Adipocyte (in vitro differentiated cells): Measurements from ENCODE around the gene CX3CR1.

Experiments used
- DNase-seq: peaks from one replicate; pipeline ENCODE4 v3.0.0-alpha.2; 2015; ENCODE audit warnings: low read depth
- H3K27me3 ChIP-seq: replicated peaks from 2 replicates; pipeline ENCODE4 v1.7.0; 2013; ENCODE audit warnings: mild to moderate bottlenecking, low read length, moderate library complexity; ENCODE audit not compliant: control insufficient read depth, insufficient read depth
- H3K36me3 ChIP-seq: 2 replicates; pipeline ENCODE4 v1.7.0; 2013; ENCODE audit warnings: low read length, mild to moderate bottlenecking, moderate library complexity; ENCODE audit not compliant: control insufficient read depth, insufficient read depth, severe bottlenecking
- H3K4me1 ChIP-seq: 2 replicates; pipeline ENCODE4 v1.7.0; 2013; ENCODE audit warnings: mild to moderate bottlenecking, low read length, moderate library complexity; ENCODE audit not compliant: control insufficient read depth, insufficient read depth
- H3K4me3 ChIP-seq: 2 replicates; pipeline ENCODE4 v1.7.0; 2013; ENCODE audit warnings: mild to moderate bottlenecking, low read length, moderate library complexity
- H3K9ac ChIP-seq: 2 replicates; pipeline ENCODE4 v1.7.0; 2013; ENCODE audit warnings: mild to moderate bottlenecking, low read length, moderate library complexity
- H3K9me3 ChIP-seq: 2 replicates; pipeline ENCODE4 v1.7.0; 2013; ENCODE audit warnings: mild to moderate bottlenecking, low read length, moderate library complexity; ENCODE audit not compliant: control insufficient read depth

The CX3CR1 gene

GRCh38 chr3:39276746-39277145 is 3.1 kb downstream of the CX3CR1 start:
- no peak for DNase-seq
- Histone ChIP-seq H3K9me3 (no peaks in the 10 kb centered on the region), H3K36me3 (no peaks in the 10 kb centered on the region), H3K4me3 (no peak overlapping the region), H3K27me3 (peaks cover 34% of the 10 kb centered on the region), H3K9ac (no peak overlapping the region), H3K4me1 (peaks cover 4% of the 10 kb centered on the region)

- Histone ChIP-seq H3K9me3 (no peaks in the 10 kb centered on the region), H3K9ac (no peak overlapping the region), H3K4me3 (no peak overlapping the region), H3K36me3 (no peaks in the 10 kb centered on the region), H3K4me1 (peaks cover 4% of the 10 kb centered on the region), H3K27me3 (peaks cover 40% of the 10 kb centered on the region)
- no peak for DNase-seq
These were observed 3.8 kb downstream of the CX3CR1 start for GRCh38 chr3:39275963-39276593.

- Histone ChIP-seq H3K9me3 (no peaks in the 10 kb centered on the region), H3K4me1 (peaks cover 4% of the 10 kb centered on the region), H3K9ac (no peak overlapping the region), H3K27me3 (peaks cover 47% of the 10 kb centered on the region), H3K36me3 (no peaks in the 10 kb centered on the region), H3K4me3 (no peak overlapping the region)
- DNase-seq = no peak
These were observed 4.8 kb downstream of the CX3CR1 start for GRCh38 chr3:39275052-39275451.

GRCh38 chr3:39273119-39273518 is 6.7 kb downstream of the CX3CR1 start:
- no peak for DNase-seq
- Histone ChIP-seq H3K27me3 (peaks cover 54% of the 10 kb centered on the region), H3K9me3 (no peaks in the 10 kb centered on the region), H3K4me3 (no peak overlapping the region), H3K36me3 (no peaks in the 10 kb centered on the region), H3K9ac (no peak overlapping the region), H3K4me1 (peaks cover 3% of the 10 kb centered on the region)

- peaks cover 52% of the 10 kb centered on the region for H3K27me3 ChIP-seq
- H3K4me1 ChIP-seq = no peaks in the 10 kb centered on the region
- no peak for DNase-seq
- H3K9me3 ChIP-seq = no peaks in the 10 kb centered on the region
- H3K36me3 ChIP-seq = no peaks in the 10 kb centered on the region
- no peak overlapping the region for H3K4me3 ChIP-seq
- H3K9ac ChIP-seq = no peak overlapping the region
These were observed 7.6 kb downstream of the CX3CR1 start for GRCh38 chr3:39272191-39272590.

GRCh38 chr3:39271363-39271914 is 8.4 kb downstream of the CX3CR1 start:
- H3K36me3 ChIP-seq = no peaks in the 10 kb centered on the region
- no peaks in the 10 kb centered on the region for H3K9me3 ChIP-seq
- H3K27me3 ChIP-seq = peaks cover 48% of the 10 kb centered on the region
- no peaks in the 10 kb centered on the region for H3K4me1 ChIP-seq
- DNase-seq = no peak
- no peak overlapping the region for H3K4me3 ChIP-seq
- H3K9ac ChIP-seq = no peak overlapping the region

- peaks cover 50% of the 10 kb centered on the region for H3K27me3 ChIP-seq
- no peak for DNase-seq
- H3K9ac ChIP-seq = no peak overlapping the region
- no peak overlapping the region for H3K4me3 ChIP-seq
- no peaks in the 10 kb centered on the region for H3K36me3 ChIP-seq
- H3K4me1 ChIP-seq = no peaks in the 10 kb centered on the region
- no peaks in the 10 kb centered on the region for H3K9me3 ChIP-seq
These were observed 10.3 kb downstream of the CX3CR1 start for GRCh38 chr3:39269528-39269927.

GRCh38 chr3:39268549-39268900 is 11.3 kb downstream of the CX3CR1 start:
- Histone ChIP-seq H3K9me3 (no peaks in the 10 kb centered on the region), H3K36me3 (no peaks in the 10 kb centered on the region), H3K4me1 (no peaks in the 10 kb centered on the region), H3K9ac (no peak overlapping the region), H3K4me3 (no peak overlapping the region), H3K27me3 (peaks cover 52% of the 10 kb centered on the region)
- DNase-seq = no peak

- no peak for DNase-seq
- Histone ChIP-seq H3K27me3 (peaks cover 52% of the 10 kb centered on the region), H3K9ac (no peak overlapping the region), H3K4me3 (no peak overlapping the region), H3K9me3 (no peaks in the 10 kb centered on the region), H3K36me3 (no peaks in the 10 kb centered on the region), H3K4me1 (no peaks in the 10 kb centered on the region)
These were observed 11.9 kb downstream of the CX3CR1 start for GRCh38 chr3:39267631-39268548.

- H3K27me3 ChIP-seq = peaks cover 47% of the 10 kb centered on the region
- peaks cover 9% of the 10 kb centered on the region for H3K4me1 ChIP-seq
- no peak for DNase-seq
These were observed 15.8 kb downstream of the CX3CR1 start for GRCh38 chr3:39264053-39264452.

GRCh38 chr3:39263576-39263975 is 16.3 kb downstream of the CX3CR1 start:
- no peak for DNase-seq
- H3K4me1 ChIP-seq = peaks cover 9% of the 10 kb centered on the region
- H3K9me3 ChIP-seq = no peaks in the 10 kb centered on the region
- no peak overlapping the region for H3K4me3 ChIP-seq
- peaks cover 43% of the 10 kb centered on the region for H3K27me3 ChIP-seq
- no peaks in the 10 kb centered on the region for H3K36me3 ChIP-seq
- H3K9ac ChIP-seq = no peak overlapping the region

More at GRCh38 chr3:39264053-39264452, 15.8 kb downstream of the CX3CR1 start:
- Histone ChIP-seq H3K9ac (no peak overlapping the region), H3K4me3 (no peak overlapping the region), H3K36me3 (no peaks in the 10 kb centered on the region), H3K9me3 (no peaks in the 10 kb centered on the region)
